OCI-LY1 (cell line): ENCODE measurements around the gene IPO13.

Source experiments
- H2AFZ ChIP-seq: fragments of 200-600 bp; sonication (generic), shearing (Covaris generic); 2 replicates; pipeline ENCODE4 v1.6.0; 2014; ENCODE audit warnings: antibody characterized with exemption, mild to moderate bottlenecking, low read length
- H3F3A ChIP-seq: fragments of 200-600 bp; sonication (generic), shearing (Covaris generic); 2 replicates; pipeline ENCODE4 v1.6.0; 2014; ENCODE audit warnings: mild to moderate bottlenecking, antibody characterized with exemption, low read length, moderate library complexity; ENCODE audit not compliant: insufficient read depth
- H3K27ac ChIP-seq: fragments of 200-600 bp; sonication (generic); 2 replicates; pipeline ENCODE4 v1.5.1; 2014; ENCODE audit warnings: low read length, mixed run types, mild to moderate bottlenecking, low read depth; ENCODE audit not compliant: poor library complexity, severe bottlenecking
- H3K27me3 ChIP-seq: fragments of 200-600 bp; sonication (generic); 2 replicates; pipeline ENCODE4 v1.6.0; 2014; ENCODE audit warnings: antibody characterized with exemption, mild to moderate bottlenecking, low read length, moderate library complexity; ENCODE audit not compliant: insufficient read depth
- H3K36me3 ChIP-seq: fragments of 200-600 bp; sonication (generic); 2 replicates; pipeline ENCODE4 v1.6.1; 2014; ENCODE audit warnings: mild to moderate bottlenecking, antibody characterized with exemption, low read length, moderate library complexity, mixed read lengths; ENCODE audit not compliant: insufficient read depth
- H3K4me1 ChIP-seq: fragments of 200-600 bp; sonication (generic); 2 replicates; pipeline ENCODE4 v1.5.1; 2014; ENCODE audit warnings: mild to moderate bottlenecking, low read length, moderate library complexity; ENCODE audit not compliant: insufficient read depth, severe bottlenecking
- H3K4me2 ChIP-seq: fragments of 200-600 bp; sonication (generic), shearing (Covaris generic); 2 replicates; pipeline ENCODE4 v1.6.1; 2014; ENCODE audit warnings: low read length
- H3K4me3 ChIP-seq: fragments of 200-600 bp; sonication (generic); 2 replicates; pipeline ENCODE4 v1.5.1; 2014; ENCODE audit warnings: low read length, low read depth, mild to moderate bottlenecking, mixed read lengths; ENCODE audit not compliant: poor library complexity, severe bottlenecking
- H3K79me2 ChIP-seq: fragments of 200-600 bp; shearing (Covaris generic); 2 replicates; pipeline ENCODE4 v1.6.1; 2016; ENCODE audit warnings: mixed run types, low read length, mixed read lengths; ENCODE audit not compliant: insufficient read depth
- H3K9ac ChIP-seq: fragments of 200-600 bp; sonication (generic), shearing (Covaris generic); 2 replicates; pipeline ENCODE4 v1.6.1; 2014; ENCODE audit warnings: mild to moderate bottlenecking, low read length, mixed read lengths
- H3K9me2 ChIP-seq: fragments of 200-600 bp; sonication (generic), shearing (Covaris generic); 2 replicates; pipeline ENCODE4 v1.6.1; 2014; ENCODE audit warnings: low read depth, mild to moderate bottlenecking, low read length, mixed read lengths
- H3K9me3 ChIP-seq: fragments of 200-600 bp; shearing (Covaris generic); 2 replicates; pipeline ENCODE4 v1.6.1; 2014; ENCODE audit warnings: low read length, mixed read lengths
- H4K20me1 ChIP-seq: fragments of 200-600 bp; sonication (generic), shearing (Covaris generic); 2 replicates; pipeline ENCODE4 v1.6.0; 2016; ENCODE audit warnings: mild to moderate bottlenecking, low read length; ENCODE audit not compliant: insufficient read depth
- EZH2 ChIP-seq: fragments of 200-600 bp; sonication (generic), shearing (Covaris generic); IDR thresholded peaks from 2 replicates; pipeline ENCODE4 v1.8.0; 2017; ENCODE audit warnings: borderline replicate concordance, mixed run types, mild to moderate bottlenecking, antibody characterized with exemption, low read length, moderate library complexity, mixed read lengths
- TF ChIP-seq, protein P1 (sequence below): fragments of 200-600 bp; sonication (generic), shearing (Covaris generic); IDR thresholded peaks from 2 replicates; pipeline ENCODE4 v1.5.1; 2017; ENCODE audit warnings: mild to moderate bottlenecking, antibody characterized with exemption, low read length, moderate library complexity, mixed read lengths

IPO13 gene

DNA sequence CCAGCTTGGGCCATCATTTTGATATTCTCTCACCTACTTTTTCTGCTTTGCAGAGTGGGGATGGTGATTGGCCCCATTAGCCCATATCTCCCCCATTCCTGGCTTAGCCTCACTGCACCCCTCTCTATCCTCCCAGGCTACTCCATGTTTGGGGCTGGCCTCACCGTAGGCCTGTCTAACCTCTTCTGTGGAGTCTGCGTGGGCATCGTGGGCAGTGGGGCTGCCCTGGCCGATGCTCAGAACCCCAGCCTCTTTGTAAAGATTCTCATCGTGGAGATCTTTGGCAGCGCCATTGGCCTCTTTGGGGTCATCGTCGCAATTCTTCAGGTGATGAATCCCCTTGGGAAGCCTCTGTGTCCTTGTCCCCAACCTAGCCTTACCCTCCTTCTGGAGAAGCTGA is 30.1 kb downstream of the IPO13 start:
- 0 out of 2 replicates have a peak, but pooled peaks cover 7% of the 10 kb centered on the region for H3K27me3 ChIP-seq
- H3K9me2 ChIP-seq, result no peaks in the 10 kb centered on the region
- no peaks in the 10 kb centered on the region for H4K20me1 ChIP-seq
- H3K79me2 ChIP-seq, result no peaks in the 10 kb centered on the region
- no peak overlapping the region for H3K4me2 ChIP-seq
- peaks cover 4% of the 10 kb centered on the region; the same call in 1 of the 2 replicates for H3F3A ChIP-seq
- no peaks in the 10 kb centered on the region for H3K9me3 ChIP-seq
- H3K9ac ChIP-seq, result no peak overlapping the region
- peaks cover 44% of the 10 kb centered on the region for H3K4me1 ChIP-seq
- H3K27ac ChIP-seq, result no peak overlapping the region
- no peak for TF ChIP-seq EZH2
- TF ChIP-seq, protein P1, sequence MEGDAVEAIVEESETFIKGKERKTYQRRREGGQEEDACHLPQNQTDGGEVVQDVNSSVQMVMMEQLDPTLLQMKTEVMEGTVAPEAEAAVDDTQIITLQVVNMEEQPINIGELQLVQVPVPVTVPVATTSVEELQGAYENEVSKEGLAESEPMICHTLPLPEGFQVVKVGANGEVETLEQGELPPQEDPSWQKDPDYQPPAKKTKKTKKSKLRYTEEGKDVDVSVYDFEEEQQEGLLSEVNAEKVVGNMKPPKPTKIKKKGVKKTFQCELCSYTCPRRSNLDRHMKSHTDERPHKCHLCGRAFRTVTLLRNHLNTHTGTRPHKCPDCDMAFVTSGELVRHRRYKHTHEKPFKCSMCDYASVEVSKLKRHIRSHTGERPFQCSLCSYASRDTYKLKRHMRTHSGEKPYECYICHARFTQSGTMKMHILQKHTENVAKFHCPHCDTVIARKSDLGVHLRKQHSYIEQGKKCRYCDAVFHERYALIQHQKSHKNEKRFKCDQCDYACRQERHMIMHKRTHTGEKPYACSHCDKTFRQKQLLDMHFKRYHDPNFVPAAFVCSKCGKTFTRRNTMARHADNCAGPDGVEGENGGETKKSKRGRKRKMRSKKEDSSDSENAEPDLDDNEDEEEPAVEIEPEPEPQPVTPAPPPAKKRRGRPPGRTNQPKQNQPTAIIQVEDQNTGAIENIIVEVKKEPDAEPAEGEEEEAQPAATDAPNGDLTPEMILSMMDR, result no peak
- no peak overlapping the region for H2AFZ ChIP-seq
- H3K36me3 ChIP-seq, result peaks cover 51% of the 10 kb centered on the region
- no peak overlapping the region for H3K4me3 ChIP-seq

DNA sequence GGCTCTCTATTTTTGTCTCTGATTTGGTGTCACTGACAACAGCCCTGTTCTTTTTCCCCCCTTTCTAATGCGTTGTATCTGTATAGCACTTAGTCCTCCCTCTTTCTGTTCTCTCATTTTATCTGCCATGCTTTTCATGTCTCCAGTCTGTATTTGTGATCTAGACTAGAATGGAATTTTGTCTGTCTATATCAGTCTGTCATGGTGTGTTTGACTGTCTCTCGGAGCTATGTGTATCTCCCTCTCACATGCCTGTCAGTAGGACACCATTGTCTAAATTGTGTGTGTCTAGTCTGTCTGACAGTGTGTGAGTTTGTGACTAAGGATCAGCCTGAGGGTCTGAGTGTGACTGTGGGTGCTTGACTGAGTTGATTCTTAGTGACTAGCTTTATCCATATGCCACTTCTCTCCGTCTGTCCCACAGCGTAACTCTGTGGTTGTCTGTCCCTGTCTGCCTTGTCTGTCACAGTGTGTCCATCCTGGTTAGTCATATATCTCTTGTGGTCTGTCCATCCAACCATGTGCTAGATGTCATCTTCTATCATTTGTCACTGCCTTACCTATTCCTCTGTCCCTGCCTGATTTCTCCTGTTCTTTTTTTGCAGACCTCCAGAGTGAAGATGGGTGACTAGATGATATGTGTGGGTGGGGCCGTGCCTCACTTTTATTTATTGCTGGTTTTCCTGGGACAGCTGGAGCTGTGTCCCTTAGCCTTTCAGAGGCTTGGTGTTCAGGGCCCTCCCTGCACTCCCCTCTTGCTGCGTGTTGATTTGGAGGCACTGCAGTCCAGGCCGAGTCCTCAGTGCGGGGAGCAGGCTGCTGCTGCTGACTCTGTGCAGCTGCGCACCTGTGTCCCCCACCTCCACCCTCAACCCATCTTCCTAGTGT is 30.9 kb downstream of the IPO13 start:
- Histone ChIP-seq H3K4me3 (no peak overlapping the region), H3K9ac (no peak overlapping the region), H3K4me1 (peaks cover 44% of the 10 kb centered on the region)

DNA sequence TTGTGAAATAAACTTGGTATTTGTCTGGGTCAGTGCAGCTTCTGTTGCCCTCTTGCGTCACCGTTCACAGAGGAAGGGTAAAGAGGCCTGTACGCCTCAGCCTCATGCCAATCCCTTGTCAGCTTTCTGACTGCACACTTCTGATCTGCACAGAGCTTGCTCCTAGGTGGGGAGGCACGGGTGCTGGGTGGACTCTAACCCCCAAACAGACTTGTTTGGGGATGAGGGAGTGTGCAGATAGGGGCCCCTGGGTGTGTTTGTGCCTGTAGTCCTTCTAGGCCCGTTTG is 31.5 kb downstream of the IPO13 start:
- H4K20me1 ChIP-seq, result no peaks in the 10 kb centered on the region
- H3F3A ChIP-seq, result peaks cover 4% of the 10 kb centered on the region; the same call in 1 of the 2 replicates
- H2AFZ ChIP-seq, result no peak overlapping the region
- H3K9me2 ChIP-seq, result no peaks in the 10 kb centered on the region
- peak overlapping the region; percentile 71; the same call in 1 of the 2 replicates for H3K4me2 ChIP-seq
- no peak overlapping the region; the same call in 1 of the 2 replicates for H3K9ac ChIP-seq
- H3K27me3 ChIP-seq, result 0 out of 2 replicates have a peak, but pooled peaks cover 8% of the 10 kb centered on the region
- H3K4me1 ChIP-seq, result peaks cover 44% of the 10 kb centered on the region
- H3K79me2 ChIP-seq, result no peaks in the 10 kb centered on the region
- no peaks in the 10 kb centered on the region for H3K9me3 ChIP-seq
- TF ChIP-seq, protein P1, result no peak
- TF ChIP-seq EZH2, result no peak
- H3K27ac ChIP-seq, result no peak overlapping the region
- peaks cover 39% of the 10 kb centered on the region for H3K36me3 ChIP-seq
- H3K4me3 ChIP-seq, result peak overlapping the region; percentile 54

More for the DNA sequence above, 30.9 kb downstream of the IPO13 start:
- 0 out of 2 replicates have a peak, but pooled peaks cover 8% of the 10 kb centered on the region for H3K27me3 ChIP-seq
- no peak overlapping the region for H2AFZ ChIP-seq
- H3K9me3 ChIP-seq, result no peaks in the 10 kb centered on the region
- H3K79me2 ChIP-seq, result no peaks in the 10 kb centered on the region
- no peaks in the 10 kb centered on the region for H4K20me1 ChIP-seq
- H3F3A ChIP-seq, result peaks cover 4% of the 10 kb centered on the region; the same call in 1 of the 2 replicates
- H3K9me2 ChIP-seq, result no peaks in the 10 kb centered on the region
- no peak overlapping the region for H3K4me2 ChIP-seq
- peaks cover 44% of the 10 kb centered on the region for H3K36me3 ChIP-seq
- TF ChIP-seq EZH2, result no peak
- TF ChIP-seq, protein P1, result no peak
- H3K27ac ChIP-seq, result no peak overlapping the region
